ENCODE measurements around the gene ARFGEF2.
A peak's percentile ranks its signal among the peaks of the same experiment; 100 is the strongest.
"Not testable (repeated sequence)": the region's sequence is repeated elsewhere in the genome, so short reads cannot be mapped to it uniquely, and the experiment has no call there.

The ARFGEF2 gene

GRCh38 chr20:49001741-49002140 lies 80.2 kb downstream of the ARFGEF2 start:
- Histone ChIP-seq H3K79me1 (ENCODE audit: low read length) (no peaks in the 10 kb centered on the region), H3K4ac (ENCODE audit: low read depth, low read length) (no peak overlapping the region), H3K79me2 (ENCODE audit: control insufficient read depth, insufficient read depth, low read length) (no peaks in the 10 kb centered on the region), H3K9ac (ENCODE audit: low read length) (no peak overlapping the region), H2AK5ac (ENCODE audit: low read length) (no peak overlapping the region), H3K4me1 (ENCODE audit: control insufficient read depth, low read depth, low read length) (no peaks in the 10 kb centered on the region), H3K4me2 (ENCODE audit: low read length) (no peak overlapping the region), H3K27me3 (ENCODE audit: insufficient read depth, low read length, poor library complexity) (no peaks in the 10 kb centered on the region), H3K56ac (ENCODE audit: low read length) (no peak overlapping the region), H2BK15ac (replicated peaks; ENCODE audit: low read depth) (no peak overlapping the region), H4K5ac (ENCODE audit: low read length) (no peak overlapping the region), H3K23ac (ENCODE audit: low read length) (no peak overlapping the region), H2BK5ac (ENCODE audit: low read length) (no peak overlapping the region), H3K4me3 (ENCODE audit: low read length) (no peak overlapping the region), H3K18ac (ENCODE audit: low read length) (no peak overlapping the region), H3K27ac (ENCODE audit: low read depth, low read length) (no peak overlapping the region), H4K8ac (ENCODE audit: low read depth, low read length) (no peak overlapping the region), H2BK120ac (ENCODE audit: low read depth, low read length) (no peak overlapping the region), H3K36me3 (ENCODE audit: control insufficient read depth, insufficient read depth, low read length) (peaks cover 5% of the 10 kb centered on the region)
- no CpG with 5 or more reads among the region's 7 CpGs for WGBS (ENCODE audit: extremely low coverage, insufficient coverage, low lambda C conversion rate)
- DNase-seq = no peak

GRCh38 chr20:49006446-49006980 lies 85.0 kb downstream of the ARFGEF2 start:
- Histone ChIP-seq H3K79me1 (ENCODE audit: low read length) (no peaks in the 10 kb centered on the region), H4K8ac (ENCODE audit: low read depth, low read length) (no peak overlapping the region), H3K4me2 (ENCODE audit: low read length) (no peak overlapping the region), H2BK5ac (ENCODE audit: low read length) (no peak overlapping the region), H4K5ac (ENCODE audit: low read length) (no peak overlapping the region), H3K4ac (ENCODE audit: low read depth, low read length) (no peak overlapping the region), H3K36me3 (ENCODE audit: control insufficient read depth, insufficient read depth, low read length) (peaks cover 6% of the 10 kb centered on the region), H3K4me3 (ENCODE audit: low read length) (no peak overlapping the region), H3K23ac (ENCODE audit: low read length) (no peak overlapping the region), H3K27me3 (ENCODE audit: insufficient read depth, low read length, poor library complexity) (no peaks in the 10 kb centered on the region), H3K27ac (ENCODE audit: low read depth, low read length) (no peak overlapping the region), H2BK15ac (replicated peaks; ENCODE audit: low read depth) (no peak overlapping the region), H2BK120ac (ENCODE audit: low read depth, low read length) (no peak overlapping the region), H3K18ac (ENCODE audit: low read length) (no peak overlapping the region), H3K56ac (ENCODE audit: low read length) (no peak overlapping the region), H3K4me1 (ENCODE audit: control insufficient read depth, low read depth, low read length) (no peaks in the 10 kb centered on the region), H3K9ac (ENCODE audit: low read length) (no peak overlapping the region), H2AK5ac (ENCODE audit: low read length) (no peak overlapping the region), H3K79me2 (ENCODE audit: control insufficient read depth, insufficient read depth, low read length) (no peaks in the 10 kb centered on the region)
- WGBS (ENCODE audit: extremely low coverage, insufficient coverage, low lambda C conversion rate) = no CpG with 5 or more reads among the region's 8 CpGs
- DNase-seq = no peak

DNA sequence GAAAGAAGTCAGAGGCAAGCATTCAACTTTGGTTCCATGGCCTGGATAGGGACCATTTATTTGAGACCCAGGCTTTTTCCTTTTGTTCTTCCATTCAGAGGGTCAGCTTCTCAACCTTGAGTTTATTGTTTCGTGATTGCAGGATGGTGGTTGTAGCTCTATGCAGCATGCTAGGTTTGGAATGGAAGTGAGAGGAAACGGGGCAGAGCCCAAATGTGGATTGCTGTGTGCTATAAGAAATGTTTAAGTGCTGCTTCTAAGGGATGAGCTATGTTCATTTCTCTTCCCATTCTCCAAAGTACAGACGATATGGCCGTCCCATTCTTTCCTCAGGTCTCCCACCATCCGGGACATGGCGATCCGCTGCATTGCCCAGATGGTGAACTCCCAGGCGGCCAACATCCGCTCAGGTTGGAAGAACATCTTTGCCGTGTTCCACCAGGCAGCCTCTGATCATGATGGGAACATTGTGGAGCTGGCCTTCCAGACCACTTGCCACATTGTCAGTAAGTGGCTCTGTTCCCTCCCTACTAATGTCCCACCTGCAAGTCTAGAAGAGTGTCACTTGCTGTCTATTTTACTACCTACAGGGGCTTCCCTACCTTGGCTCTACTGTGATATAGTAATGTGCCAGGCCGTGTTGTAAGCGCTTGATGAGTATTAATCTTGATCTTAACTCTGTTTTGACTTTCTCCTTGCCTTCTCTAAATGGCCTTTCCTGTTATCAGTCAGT lies 88.6 kb downstream of the ARFGEF2 start:
- H4K5ac ChIP-seq (ENCODE audit: low read length) = no peak overlapping the region
- H3K23ac ChIP-seq (ENCODE audit: low read length) = no peak overlapping the region
- no peak overlapping the region for H3K4me3 ChIP-seq (ENCODE audit: low read length)
- peaks cover 5% of the 10 kb centered on the region for H3K36me3 ChIP-seq (ENCODE audit: control insufficient read depth, insufficient read depth, low read length)
- H3K9ac ChIP-seq (ENCODE audit: low read length) = no peak overlapping the region
- no peaks in the 10 kb centered on the region for H3K27me3 ChIP-seq (ENCODE audit: insufficient read depth, low read length, poor library complexity)
- no peak overlapping the region for H2BK15ac ChIP-seq (replicated peaks; ENCODE audit: low read depth)
- no peaks in the 10 kb centered on the region for H3K4me1 ChIP-seq (ENCODE audit: control insufficient read depth, low read depth, low read length)
- H3K18ac ChIP-seq (ENCODE audit: low read length) = no peak overlapping the region
- no CpG with 5 or more reads among the region's 12 CpGs for WGBS (ENCODE audit: extremely low coverage, insufficient coverage, low lambda C conversion rate)
- no peak overlapping the region for H2BK120ac ChIP-seq (ENCODE audit: low read depth, low read length)
- no peak overlapping the region for H3K4ac ChIP-seq (ENCODE audit: low read depth, low read length)
- no peaks in the 10 kb centered on the region for H3K79me1 ChIP-seq (ENCODE audit: low read length)
- H2BK5ac ChIP-seq (ENCODE audit: low read length) = no peak overlapping the region
- H3K4me2 ChIP-seq (ENCODE audit: low read length) = no peak overlapping the region
- H3K27ac ChIP-seq (ENCODE audit: low read depth, low read length) = no peak overlapping the region
- no peak overlapping the region for H2AK5ac ChIP-seq (ENCODE audit: low read length)
- H3K56ac ChIP-seq (ENCODE audit: low read length) = no peak overlapping the region
- no peak for DNase-seq
- no peak overlapping the region for H4K8ac ChIP-seq (ENCODE audit: low read depth, low read length)
- H3K79me2 ChIP-seq (ENCODE audit: control insufficient read depth, insufficient read depth, low read length) = no peaks in the 10 kb centered on the region

DNA sequence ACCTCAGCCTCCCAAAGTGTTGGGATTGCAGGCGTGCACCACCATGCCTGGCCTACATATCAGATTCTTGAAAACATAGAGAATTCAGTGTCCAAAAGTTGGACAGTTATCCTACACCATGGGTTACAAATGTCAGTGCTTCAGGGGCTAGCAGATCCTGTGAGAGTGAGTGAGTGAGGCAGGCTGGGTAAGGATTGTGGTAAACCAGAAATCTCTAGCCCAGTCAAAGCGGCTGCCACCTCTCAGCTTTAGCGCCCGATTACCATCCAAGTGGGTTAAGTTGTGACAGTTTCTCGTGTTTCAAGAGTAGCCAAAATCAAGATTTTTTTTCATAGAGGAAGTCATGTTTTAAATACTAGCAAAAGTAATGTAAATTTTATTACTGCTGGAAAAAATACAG lies 102.7 kb downstream of the ARFGEF2 start:
- Histone ChIP-seq H3K79me1 (ENCODE audit: low read length) (no peaks in the 10 kb centered on the region), H3K23ac (ENCODE audit: low read length) (no peak overlapping the region), H3K9ac (ENCODE audit: low read length) (no peak overlapping the region), H3K4me3 (ENCODE audit: low read length) (no peak overlapping the region), H3K18ac (ENCODE audit: low read length) (no peak overlapping the region), H2AK5ac (ENCODE audit: low read length) (no peak overlapping the region), H3K79me2 (ENCODE audit: control insufficient read depth, insufficient read depth, low read length) (no peaks in the 10 kb centered on the region), H3K4me1 (ENCODE audit: control insufficient read depth, low read depth, low read length) (no peaks in the 10 kb centered on the region), H3K4me2 (ENCODE audit: low read length) (no peak overlapping the region), H3K27me3 (ENCODE audit: insufficient read depth, low read length, poor library complexity) (no peaks in the 10 kb centered on the region), H3K36me3 (ENCODE audit: control insufficient read depth, insufficient read depth, low read length) (no peaks in the 10 kb centered on the region), H3K27ac (ENCODE audit: low read depth, low read length) (no peak overlapping the region), H2BK120ac (ENCODE audit: low read depth, low read length) (no peak overlapping the region), H3K4ac (ENCODE audit: low read depth, low read length) (no peak overlapping the region), H4K8ac (ENCODE audit: low read depth, low read length) (no peak overlapping the region), H3K56ac (ENCODE audit: low read length) (no peak overlapping the region), H2BK15ac (replicated peaks; ENCODE audit: low read depth) (no peak overlapping the region), H4K5ac (ENCODE audit: low read length) (no peak overlapping the region), H2BK5ac (ENCODE audit: low read length) (no peak overlapping the region)
- no CpG with 5 or more reads among the region's 5 CpGs for WGBS (ENCODE audit: extremely low coverage, insufficient coverage, low lambda C conversion rate)
- no peak for DNase-seq

DNA sequence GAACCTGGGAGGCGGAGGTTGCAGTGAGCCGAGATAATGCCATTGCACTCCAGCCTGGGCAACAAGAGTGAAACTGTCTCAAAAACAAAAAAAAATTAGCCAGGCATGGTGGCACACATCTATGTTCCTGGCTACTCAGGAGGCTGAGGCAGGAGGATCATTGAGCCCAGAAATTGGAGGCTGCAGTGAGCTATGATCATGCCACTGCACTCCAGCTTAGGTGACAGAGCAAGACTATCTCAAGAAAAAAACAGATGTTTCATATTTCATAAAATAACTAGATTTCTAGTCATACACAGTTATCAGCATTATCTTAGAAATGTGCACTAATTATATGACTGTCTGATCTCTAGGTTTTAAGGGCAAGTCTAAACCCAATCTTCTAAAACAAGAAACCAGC lies 106.7 kb downstream of the ARFGEF2 start:
- H4K8ac ChIP-seq (ENCODE audit: low read depth, low read length); DNase-seq; H2BK5ac ChIP-seq (ENCODE audit: low read length); H3K4me1 ChIP-seq (ENCODE audit: control insufficient read depth, low read depth, low read length); H3K36me3 ChIP-seq (ENCODE audit: control insufficient read depth, insufficient read depth, low read length); H3K56ac ChIP-seq (ENCODE audit: low read length); H3K4ac ChIP-seq (ENCODE audit: low read depth, low read length); H3K9ac ChIP-seq (ENCODE audit: low read length); H2BK120ac ChIP-seq (ENCODE audit: low read depth, low read length); H2AK5ac ChIP-seq (ENCODE audit: low read length); H3K79me2 ChIP-seq (ENCODE audit: control insufficient read depth, insufficient read depth, low read length); H3K4me3 ChIP-seq (ENCODE audit: low read length); H3K27ac ChIP-seq (ENCODE audit: low read depth, low read length); H3K18ac ChIP-seq (ENCODE audit: low read length); H3K79me1 ChIP-seq (ENCODE audit: low read length); H3K4me2 ChIP-seq (ENCODE audit: low read length); H2BK15ac ChIP-seq (replicated peaks; ENCODE audit: low read depth); H4K5ac ChIP-seq (ENCODE audit: low read length); H3K23ac ChIP-seq (ENCODE audit: low read length); H3K27me3 ChIP-seq (ENCODE audit: insufficient read depth, low read length, poor library complexity): not testable (repeated sequence)
- no CpG with 5 or more reads among the region's 2 CpGs for WGBS (ENCODE audit: extremely low coverage, insufficient coverage, low lambda C conversion rate)

GRCh38 chr20:49028684-49029083 lies 107.2 kb downstream of the ARFGEF2 start:
- H3K79me2 ChIP-seq (ENCODE audit: control insufficient read depth, insufficient read depth, low read length) = no peaks in the 10 kb centered on the region
- DNase-seq = peak; percentile 63
- H3K79me1 ChIP-seq (ENCODE audit: low read length) = no peaks in the 10 kb centered on the region
- no peak overlapping the region for H3K4ac ChIP-seq (ENCODE audit: low read depth, low read length)
- H4K8ac ChIP-seq (ENCODE audit: low read depth, low read length) = no peak overlapping the region
- no peak overlapping the region for H3K4me2 ChIP-seq (ENCODE audit: low read length)
- no peaks in the 10 kb centered on the region for H3K4me1 ChIP-seq (ENCODE audit: control insufficient read depth, low read depth, low read length)
- no peak overlapping the region for H3K27ac ChIP-seq (ENCODE audit: low read depth, low read length)
- no peak overlapping the region for H4K5ac ChIP-seq (ENCODE audit: low read length)
- H3K56ac ChIP-seq (ENCODE audit: low read length) = no peak overlapping the region
- no peak overlapping the region for H3K23ac ChIP-seq (ENCODE audit: low read length)
- no peak overlapping the region for H3K18ac ChIP-seq (ENCODE audit: low read length)
- no peak overlapping the region for H2BK5ac ChIP-seq (ENCODE audit: low read length)
- H3K4me3 ChIP-seq (ENCODE audit: low read length) = no peak overlapping the region
- no peak overlapping the region for H2BK15ac ChIP-seq (replicated peaks; ENCODE audit: low read depth)
- WGBS (ENCODE audit: extremely low coverage, insufficient coverage, low lambda C conversion rate) = no CpG with 5 or more reads among the region's 2 CpGs
- H3K9ac ChIP-seq (ENCODE audit: low read length) = no peak overlapping the region
- no peaks in the 10 kb centered on the region for H3K27me3 ChIP-seq (ENCODE audit: insufficient read depth, low read length, poor library complexity)
- no peak overlapping the region for H2BK120ac ChIP-seq (ENCODE audit: low read depth, low read length)
- H3K36me3 ChIP-seq (ENCODE audit: control insufficient read depth, insufficient read depth, low read length) = peaks cover 3% of the 10 kb centered on the region
- H2AK5ac ChIP-seq (ENCODE audit: low read length) = no peak overlapping the region

Measured in mesendoderm (in vitro differentiated cells).